GM18951 (cell line): ENCODE data around the gene BCAR3.

ENCODE experiments used
- POLR2A ChIP-seq: IDR thresholded peaks from 4 replicates; pipeline ENCODE4 v1.6.1; 2011; ENCODE audit warnings: mild to moderate bottlenecking; ENCODE audit not compliant: insufficient read length, insufficient read depth; ENCODE audit errors: extremely low read depth
- in situ Hi-C: fragments of 300-500 bp; cut with MboI; formaldehyde crosslinking; loops from one replicate; pipeline ENCODE4 v1.12.0; 2022; ENCODE audit warnings: low sequenced_read_pairs, mixed read lengths, inconsistent platforms; ENCODE audit not compliant: unreplicated experiment

BCAR3 gene

DNA sequence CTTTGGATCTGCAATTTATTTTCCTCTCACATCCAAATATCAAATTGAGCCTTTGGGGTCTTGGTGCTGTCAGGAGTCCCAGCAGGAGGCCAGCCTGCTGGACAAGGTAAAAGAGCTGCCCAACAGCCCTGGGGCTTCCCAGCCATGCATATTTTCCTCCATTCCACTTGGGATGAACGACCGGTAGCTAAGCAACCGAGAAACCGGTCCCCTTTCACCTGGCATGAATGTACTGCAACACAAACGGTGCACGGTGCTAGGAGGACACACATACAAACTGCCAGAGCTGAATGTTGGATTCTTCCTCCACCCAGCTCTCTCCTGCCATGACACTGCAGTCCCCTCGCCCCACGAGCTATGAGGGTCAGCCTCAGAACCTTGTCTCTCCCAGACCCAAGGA, 42.7 kb downstream of the BCAR3 start:
- no peak for TF ChIP-seq POLR2A
- in situ Hi-C loops: no loop called here

DNA sequence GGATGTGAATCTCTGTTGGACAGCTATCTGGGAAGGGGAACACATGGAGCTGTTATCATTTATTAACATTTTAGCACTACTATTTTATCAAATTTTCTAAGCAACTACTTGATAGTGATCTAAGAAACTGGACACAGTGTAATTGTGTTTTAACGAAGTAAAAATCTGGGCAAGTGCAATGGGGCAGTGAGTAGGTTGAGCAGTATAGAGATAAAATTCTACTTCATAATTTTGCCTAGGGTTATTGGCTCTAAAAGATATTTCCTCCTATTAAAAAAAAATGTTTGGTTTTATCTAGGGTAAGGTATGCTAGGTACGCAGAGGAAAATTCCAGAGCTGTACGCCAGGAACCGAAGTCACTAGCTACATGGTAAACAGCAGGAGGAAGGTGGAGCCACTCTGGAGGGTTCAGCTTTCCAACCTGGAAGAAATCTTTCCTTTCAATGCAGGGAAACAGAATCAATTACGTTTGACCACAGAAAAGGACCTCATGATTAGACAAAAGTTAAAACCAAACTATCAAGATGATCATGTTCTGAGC, 43.3 kb downstream of the BCAR3 start:
- no peak for TF ChIP-seq POLR2A
- in situ Hi-C loops: no loop called here

- TF ChIP-seq POLR2A: no peak
- in situ Hi-C loops: no loop called here
These were observed 44.9 kb downstream of the BCAR3 start for GRCh38 chr1:93636712-93637111.

- TF ChIP-seq POLR2A: no peak
- in situ Hi-C loops: no loop called here
These were observed 45.8 kb downstream of the BCAR3 start for GRCh38 chr1:93635614-93636543.

- in situ Hi-C loops: no loop called here
- TF ChIP-seq POLR2A: no peak
These were observed 48.3 kb downstream of the BCAR3 start for GRCh38 chr1:93633313-93633712.

- no peak for TF ChIP-seq POLR2A
- in situ Hi-C loops: no loop called here
These were observed 49.8 kb downstream of the BCAR3 start for GRCh38 chr1:93631626-93632365.

DNA sequence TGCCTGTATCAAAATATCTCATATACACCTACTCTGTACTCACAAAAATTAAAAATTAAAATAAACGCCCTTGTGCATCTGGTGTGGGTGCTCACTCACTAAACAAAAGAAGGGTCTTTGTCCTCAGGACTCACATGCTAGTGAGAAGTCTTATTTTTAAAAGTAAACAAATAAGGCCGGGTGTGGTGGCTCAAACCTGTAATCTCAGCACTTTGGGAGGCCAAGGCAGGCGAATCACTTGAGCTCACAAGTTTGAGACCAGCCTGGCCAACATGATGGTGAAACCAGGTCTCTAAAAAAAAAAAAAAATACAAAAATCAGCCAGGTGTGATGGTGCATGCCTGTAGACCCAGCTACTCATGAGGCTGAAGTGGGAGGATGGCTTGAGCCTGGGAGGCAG, 51.5 kb downstream of the BCAR3 start:
- no peak for TF ChIP-seq POLR2A
- in situ Hi-C loops: no loop called here

- TF ChIP-seq POLR2A: no peak
- in situ Hi-C loops: loop anchor here (10.0 kb wide), 1 partner anchor 175 kb away; no protein-coding TSS in a partner anchor
These were observed 52.3 kb downstream of the BCAR3 start for GRCh38 chr1:93629101-93630059.

- in situ Hi-C loops: loop anchor here (10.0 kb wide), 1 partner anchor 176 kb away; no protein-coding TSS in a partner anchor
- TF ChIP-seq POLR2A: no peak
These were observed 53.0 kb downstream of the BCAR3 start for GRCh38 chr1:93628681-93629080.

DNA sequence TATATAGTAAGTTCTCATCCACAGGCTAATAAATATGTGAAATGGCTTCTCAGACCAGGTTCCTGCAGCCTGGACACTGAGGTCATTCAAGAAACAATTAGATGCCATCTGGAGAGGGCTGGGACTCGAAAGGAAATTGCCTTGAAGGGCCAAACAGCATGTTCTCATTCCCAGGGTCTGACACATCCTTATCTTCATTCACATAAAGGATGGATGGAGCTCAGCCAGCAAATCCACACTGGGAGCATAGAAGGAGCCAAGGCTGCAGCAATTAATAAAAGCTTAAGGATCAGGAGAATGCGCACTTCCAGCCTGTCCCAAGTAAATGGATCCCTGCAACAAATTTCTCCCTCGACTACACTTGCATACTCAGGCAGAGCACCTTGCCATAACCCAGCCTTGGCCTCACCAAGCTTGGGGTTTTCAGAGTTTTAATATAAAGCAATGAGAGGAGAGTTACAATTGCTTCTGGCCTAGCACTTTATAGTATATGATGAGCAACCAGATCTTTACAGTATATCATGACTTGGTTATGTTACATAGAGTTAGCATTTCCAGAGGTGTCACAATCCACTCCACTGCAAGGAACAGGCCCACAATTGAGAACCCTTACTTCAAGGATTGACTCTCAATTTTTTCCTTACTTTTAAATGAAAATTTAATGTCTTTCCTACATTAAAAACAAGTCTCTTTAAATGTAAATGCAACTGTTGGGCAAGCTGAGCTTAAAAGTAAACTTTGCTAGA, 55.9 kb downstream of the BCAR3 start:
- in situ Hi-C loops: loop anchor here (10.0 kb wide), 1 partner anchor 179 kb away; no protein-coding TSS in a partner anchor
- TF ChIP-seq POLR2A: no peak

GRCh38 chr1:93623875-93624274, 57.8 kb downstream of the BCAR3 start:
- in situ Hi-C loops: loop anchor here (10.0 to 25.0 kb wide), 2 partner anchors 181 to 312 kb away; no protein-coding TSS in a partner anchor
- no peak for TF ChIP-seq POLR2A
